GM23248 (cell line): ENCODE data around the gene UBE3A.

Experiments used
- EZH2 ChIP-seq: fragments of 200-600 bp; sonication (generic); IDR thresholded peaks from 2 replicates; pipeline ENCODE4 v1.6.1; 2018; ENCODE audit warnings: antibody characterized with exemption, mild to moderate bottlenecking; ENCODE audit not compliant: insufficient read depth, poor library complexity, severe bottlenecking
- EZH2phosphoT487 ChIP-seq: fragments of 200-600 bp; sonication (generic); IDR thresholded peaks from 2 replicates; pipeline ENCODE4 v1.6.1; 2018; ENCODE audit warnings: antibody characterized with exemption, moderate library complexity, mild to moderate bottlenecking, low read depth; ENCODE audit not compliant: insufficient read depth

DNA sequence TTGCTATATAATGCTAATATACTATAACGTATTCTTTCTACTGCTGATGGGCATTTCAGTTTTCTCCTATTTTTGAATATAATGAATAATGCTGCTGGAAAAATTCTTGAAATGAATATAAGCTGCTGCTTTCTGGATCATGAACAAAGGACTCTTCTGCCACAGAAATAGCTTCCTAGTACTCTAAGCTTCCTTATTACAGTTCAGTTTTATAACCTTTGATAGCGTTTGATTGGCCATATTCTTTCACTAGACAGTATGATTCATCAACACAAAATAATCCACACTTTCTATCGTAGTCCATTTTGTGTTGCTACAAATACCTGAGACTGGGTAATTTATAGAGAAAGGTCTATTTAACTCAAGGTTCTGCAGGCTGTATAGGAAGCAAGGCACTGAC lies 16.4 kb upstream of the UBE3A start:
- TF ChIP-seq EZH2phosphoT487 (no peak), EZH2 (no peak)
